ENCODE measurements around the gene RAB11FIP2. TPM values are rescaled to one million over a fixed set of nuclear protein-coding genes. Genes with fewer than 3 reads are reported as not detected.

RAB11FIP2 gene, protein sequence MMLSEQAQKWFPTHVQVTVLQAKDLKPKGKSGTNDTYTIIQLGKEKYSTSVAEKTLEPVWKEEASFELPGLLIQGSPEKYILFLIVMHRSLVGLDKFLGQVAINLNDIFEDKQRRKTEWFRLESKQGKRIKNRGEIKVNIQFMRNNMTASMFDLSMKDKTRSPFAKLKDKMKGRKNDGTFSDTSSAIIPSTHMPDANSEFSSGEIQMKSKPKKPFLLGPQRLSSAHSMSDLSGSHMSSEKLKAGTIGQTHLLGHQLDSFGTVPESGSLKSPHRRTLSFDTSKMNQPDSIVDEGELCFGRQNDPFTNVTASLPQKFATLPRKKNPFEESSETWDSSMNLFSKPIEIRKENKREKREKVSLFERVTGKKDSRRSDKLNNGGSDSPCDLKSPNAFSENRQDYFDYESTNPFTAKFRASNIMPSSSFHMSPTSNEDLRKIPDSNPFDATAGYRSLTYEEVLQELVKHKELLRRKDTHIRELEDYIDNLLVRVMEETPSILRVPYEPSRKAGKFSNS
- total RNA-seq = 10 to 100 TPM; 30.1 to 37.1 (median 32.1) TPM
- 57.6 TPM for total RNA-seq (2013)

DNA sequence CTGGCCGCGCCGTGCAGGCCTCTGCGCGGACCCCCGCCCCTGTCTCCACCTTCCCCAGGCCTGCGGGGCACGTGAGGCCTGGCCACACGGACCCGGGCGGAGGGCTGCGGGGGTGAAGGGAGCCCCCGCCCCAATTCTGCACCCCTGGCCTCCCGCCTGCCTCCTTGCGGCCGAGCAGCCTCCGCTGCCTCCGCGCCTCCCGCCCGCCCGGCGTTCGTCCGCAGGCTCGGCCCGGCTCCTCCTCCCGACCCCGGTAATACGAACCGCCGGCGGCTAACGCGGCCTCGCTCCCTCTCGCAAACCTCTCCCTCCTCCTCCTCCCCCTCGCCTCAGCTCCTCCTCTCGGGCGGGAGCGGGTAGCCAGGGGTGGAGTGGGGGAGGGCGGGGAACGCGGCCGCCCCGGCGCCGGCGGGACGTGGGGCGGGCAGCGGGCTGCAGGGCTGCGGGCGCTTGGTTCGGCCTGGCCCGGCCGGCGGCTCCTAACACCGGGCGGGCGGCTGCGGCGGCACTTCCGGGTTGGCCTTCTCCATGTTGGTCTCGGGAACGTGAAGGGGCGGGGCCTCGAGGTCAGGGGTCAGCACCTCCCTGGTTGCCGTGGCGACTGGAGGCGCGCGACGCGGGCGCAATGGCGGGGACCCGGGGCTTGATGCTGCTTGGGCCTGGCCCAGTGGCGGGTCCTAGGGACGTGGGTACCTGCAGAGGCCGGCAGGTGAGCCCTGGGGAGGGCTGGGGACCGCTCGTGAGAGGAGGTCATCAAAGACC is at the start of gene RAB11FIP2:
Gene RAB11FIP2 (minus strand): TSS at position 547 of the 762 bp plus-strand sequence. CDS start 778 bp downstream, outside the sequence.
- H3K9me3 Mint-ChIP-seq = no peaks in the 10 kb centered on the region
- H3K9me3 ChIP-seq (ENCODE audit: control insufficient read depth, insufficient read depth, low read length) = no peaks in the 10 kb centered on the region
- H3K27ac Mint-ChIP-seq = peak within 1 kb of the TSS; percentile 59 to 63
- peaks cover 0 to 11% of the 10 kb centered on the region in 2 donors for H3K27me3 Mint-ChIP-seq (ENCODE audit: low read depth in 2 of 2)
- TF ChIP-seq, protein P1, sequence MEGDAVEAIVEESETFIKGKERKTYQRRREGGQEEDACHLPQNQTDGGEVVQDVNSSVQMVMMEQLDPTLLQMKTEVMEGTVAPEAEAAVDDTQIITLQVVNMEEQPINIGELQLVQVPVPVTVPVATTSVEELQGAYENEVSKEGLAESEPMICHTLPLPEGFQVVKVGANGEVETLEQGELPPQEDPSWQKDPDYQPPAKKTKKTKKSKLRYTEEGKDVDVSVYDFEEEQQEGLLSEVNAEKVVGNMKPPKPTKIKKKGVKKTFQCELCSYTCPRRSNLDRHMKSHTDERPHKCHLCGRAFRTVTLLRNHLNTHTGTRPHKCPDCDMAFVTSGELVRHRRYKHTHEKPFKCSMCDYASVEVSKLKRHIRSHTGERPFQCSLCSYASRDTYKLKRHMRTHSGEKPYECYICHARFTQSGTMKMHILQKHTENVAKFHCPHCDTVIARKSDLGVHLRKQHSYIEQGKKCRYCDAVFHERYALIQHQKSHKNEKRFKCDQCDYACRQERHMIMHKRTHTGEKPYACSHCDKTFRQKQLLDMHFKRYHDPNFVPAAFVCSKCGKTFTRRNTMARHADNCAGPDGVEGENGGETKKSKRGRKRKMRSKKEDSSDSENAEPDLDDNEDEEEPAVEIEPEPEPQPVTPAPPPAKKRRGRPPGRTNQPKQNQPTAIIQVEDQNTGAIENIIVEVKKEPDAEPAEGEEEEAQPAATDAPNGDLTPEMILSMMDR (IDR thresholded peaks at IDR 0.05) = no peak
- no peaks in the 10 kb centered on the region for H3K27me3 ChIP-seq (ENCODE audit: control insufficient read depth, insufficient read depth, low read length)
- peak within 1 kb of the TSS; percentile 52 for H3K27ac ChIP-seq (ENCODE audit: low read length)
- ATAC-seq (peak; percentile 92 to 98 (median 93)), DNase-seq (peak; percentile 97)
- peak within 1 kb of the TSS; percentile 85 for H3K4me3 Mint-ChIP-seq
- intact Hi-C loops (cut with micrococcal nuclease) = no loop called here
- peaks cover 19 to 27% of the 10 kb centered on the region in 2 donors for H3K4me1 Mint-ChIP-seq
- H3K36me3 ChIP-seq (ENCODE audit: control insufficient read depth, insufficient read depth, low read length) = no peaks in the 10 kb centered on the region
- H3K36me3 Mint-ChIP-seq = no peaks in the 10 kb centered on the region
- under 1% methylated on average over 83 of the region's 83 CpGs for WGBS (ENCODE audit: insufficient coverage)
- H3K4me3 ChIP-seq (ENCODE audit: low read length) = peak within 1 kb of the TSS; percentile 48
- peaks cover 12% of the 10 kb centered on the region for H3K4me1 ChIP-seq (ENCODE audit: control insufficient read depth, insufficient read depth, low read length)

DNA sequence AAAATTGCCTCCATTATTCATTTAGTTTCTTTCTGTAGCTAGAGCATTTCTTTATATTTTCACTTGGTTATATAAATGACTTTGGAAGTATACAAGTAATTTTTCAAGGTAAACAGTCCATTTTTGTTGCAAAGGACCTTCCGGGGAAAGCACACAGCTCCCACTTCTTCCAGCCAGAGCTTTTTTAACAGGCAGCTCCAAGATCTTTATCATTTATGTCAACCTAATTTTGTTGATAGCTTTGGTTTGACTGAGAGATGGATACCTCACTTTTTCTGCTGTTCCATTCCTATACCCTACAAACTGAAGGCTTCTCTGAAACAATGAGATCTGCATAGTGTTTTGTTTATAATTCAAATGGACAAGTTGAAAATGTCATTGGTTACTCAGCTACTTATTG is 49.3 kb upstream of the RAB11FIP2 start:
- Histone ChIP-seq H3K36me3 (ENCODE audit: control insufficient read depth, insufficient read depth, low read length) (no peaks in the 10 kb centered on the region), H3K4me3 (ENCODE audit: low read length) (no peak overlapping the region), H3K27ac (ENCODE audit: low read length) (no peak overlapping the region), H3K9me3 (ENCODE audit: control insufficient read depth, insufficient read depth, low read length) (no peaks in the 10 kb centered on the region), H3K4me1 (ENCODE audit: control insufficient read depth, insufficient read depth, low read length) (no peaks in the 10 kb centered on the region), H3K27me3 (ENCODE audit: control insufficient read depth, insufficient read depth, low read length) (peaks cover 2% of the 10 kb centered on the region)
- Mint-ChIP-seq H3K27me3 (ENCODE audit: low read depth in 2 of 2) (peaks cover 0 to 8% of the 10 kb centered on the region in 2 donors), H3K9me3 (peaks cover 0 to 4% of the 10 kb centered on the region in 2 donors), H3K27ac (no peak overlapping the region), H3K36me3 (no peaks in the 10 kb centered on the region), H3K4me1 (no peaks in the 10 kb centered on the region), H3K4me3 (no peak overlapping the region)
- no peak for DNase-seq
- WGBS (ENCODE audit: insufficient coverage) = 60% methylated on average over 1 of the region's 1 CpG
- TF ChIP-seq, protein P1 (IDR thresholded peaks at IDR 0.05) = no peak
- no peak for ATAC-seq
- intact Hi-C loops (cut with micrococcal nuclease) = no loop called here

DNA sequence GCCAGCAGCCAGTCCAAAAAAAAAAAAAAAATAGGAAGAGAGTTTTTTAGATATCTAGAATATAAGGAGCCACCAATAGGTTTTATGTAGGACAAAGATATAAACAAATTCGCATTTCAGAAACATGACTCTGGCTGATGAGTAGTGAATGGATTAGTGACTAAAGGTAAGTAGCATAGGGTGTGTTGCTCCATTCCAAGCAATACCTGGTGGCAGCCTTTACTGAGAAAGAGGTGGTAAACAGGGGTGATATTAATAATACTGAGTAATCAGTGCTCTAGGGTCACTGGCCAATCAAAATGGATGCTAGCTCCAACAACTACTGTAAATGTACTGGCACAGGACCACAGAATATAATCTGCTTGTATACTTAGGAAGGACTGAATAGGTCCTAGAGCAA is 45.5 kb upstream of the RAB11FIP2 start:
- peaks cover 0 to 4% of the 10 kb centered on the region in 2 donors for H3K9me3 Mint-ChIP-seq
- no peaks in the 10 kb centered on the region for H3K36me3 Mint-ChIP-seq
- intact Hi-C loops (cut with micrococcal nuclease) = no loop called here
- no peak overlapping the region for H3K27ac Mint-ChIP-seq
- no peak for DNase-seq
- H3K4me3 ChIP-seq (ENCODE audit: low read length) = no peak overlapping the region
- peaks cover 0 to 8% of the 10 kb centered on the region in 2 donors for H3K27me3 Mint-ChIP-seq (ENCODE audit: low read depth in 2 of 2)
- H3K4me1 Mint-ChIP-seq = no peaks in the 10 kb centered on the region
- no peak overlapping the region for H3K4me3 Mint-ChIP-seq
- ATAC-seq = no peak
- no peaks in the 10 kb centered on the region for H3K36me3 ChIP-seq (ENCODE audit: control insufficient read depth, insufficient read depth, low read length)
- H3K9me3 ChIP-seq (ENCODE audit: control insufficient read depth, insufficient read depth, low read length) = no peaks in the 10 kb centered on the region
- no peaks in the 10 kb centered on the region for H3K4me1 ChIP-seq (ENCODE audit: control insufficient read depth, insufficient read depth, low read length)
- H3K27ac ChIP-seq (ENCODE audit: low read length) = no peak overlapping the region
- peaks cover 2% of the 10 kb centered on the region for H3K27me3 ChIP-seq (ENCODE audit: control insufficient read depth, insufficient read depth, low read length)
- TF ChIP-seq, protein P1 (IDR thresholded peaks at IDR 0.05) = no peak
- WGBS (ENCODE audit: insufficient coverage) = 100% methylated on average over 1 of the region's 1 CpG
